HG02943 (cell line): Measurements from ENCODE around the gene PA2G4.

Source experiments
- ATAC-seq: cut with Tn5 transposase; IDR thresholded peaks from one replicate; pipeline ENCODE4 v1.9.1; 2021; ENCODE audit warnings: mild to moderate bottlenecking, low read depth, moderate library complexity; ENCODE audit not compliant: unreplicated experiment

PA2G4 gene

GRCh38 chr12:56162468-56163290, 58.3 kb downstream of the PA2G4 start:
- no peak for ATAC-seq
